ENCODE results near the gene E2F6.

GRCh38 chr2:11512431-11512830, 46.5 kb upstream of the E2F6 start:
- TF ChIP-seq POLR2AphosphoS5 (IDR thresholded peaks at IDR 0.05) (no peak), CTCF (IDR thresholded peaks at IDR 0.05 in 8 of 11, conservative IDR thresholded peaks at IDR 0.05 in 3 of 11) (no peak)

Data from spleen (tissue), 7 donors.